ENCODE measurements around the gene TLR2. TPM values are rescaled to one million over a fixed set of nuclear protein-coding genes. Genes with fewer than 3 reads are reported as not detected.

The TLR2 gene
- total RNA-seq, 1 experiment from 2014 or later: 0.90 TPM

DNA sequence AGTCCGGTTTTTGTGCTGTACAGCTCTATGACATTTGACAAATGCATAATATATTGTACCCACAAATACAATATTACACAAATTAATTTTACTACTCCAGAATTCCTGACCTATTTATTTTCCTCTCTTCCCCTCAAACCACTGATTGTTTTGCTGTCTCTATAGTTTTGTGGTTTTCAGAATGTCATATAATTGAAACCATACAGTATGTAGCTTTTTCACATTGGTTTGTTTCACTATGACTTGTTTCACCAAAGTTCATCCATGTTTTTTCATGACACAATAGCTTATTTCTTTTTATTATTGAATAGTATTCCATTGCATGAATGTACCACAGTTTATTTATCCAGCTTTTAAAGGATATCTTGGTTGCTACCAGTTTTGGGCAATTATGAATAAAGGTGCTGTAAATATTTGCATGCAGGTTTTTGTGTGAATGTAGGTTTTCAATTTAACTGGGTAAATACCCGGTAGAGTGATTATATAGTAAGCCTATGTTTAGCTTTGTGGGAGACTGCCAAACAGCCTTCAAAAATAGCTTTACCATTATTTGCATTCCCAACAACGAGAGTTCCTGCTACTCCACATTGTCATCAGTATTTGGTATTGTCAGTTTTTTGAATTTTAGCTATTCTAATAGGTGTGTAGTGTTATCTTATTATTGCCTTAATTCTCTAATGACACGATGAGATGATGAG, 49.8 kb downstream of the TLR2 start:
- Histone ChIP-seq H3K18ac (ENCODE audit: insufficient read length, low read depth, low read length) (no peak overlapping the region), H3K4ac (ENCODE audit: low read depth, low read length) (no peak overlapping the region), H4K5ac (ENCODE audit: insufficient read length, low read depth, low read length) (no peak overlapping the region), H3K4me2 (ENCODE audit: insufficient read depth, insufficient read length, low read length) (no peak overlapping the region), H2BK15ac (ENCODE audit: low read depth, low read length) (no peak overlapping the region), H3K9me3 (ENCODE audit: control insufficient read depth, low read depth, low read length) (no peaks in the 10 kb centered on the region), H3T11ph (ENCODE audit: low read length) (no peak overlapping the region), H3K56ac (ENCODE audit: insufficient read length, low read depth, low read length) (no peak overlapping the region), H4K8ac (replicated peaks; ENCODE audit: insufficient read length, low read depth, low read length) (no peak overlapping the region), H4K91ac (ENCODE audit: insufficient read length, low read depth, low read length) (no peak overlapping the region), H3K23ac (ENCODE audit: insufficient read length, low read depth, low read length) (no peak overlapping the region), H2AFZ (ENCODE audit: low read length) (no peak overlapping the region), H2BK120ac (ENCODE audit: low read depth, low read length, poor library complexity, severe bottlenecking) (no peak overlapping the region), H3K79me1 (ENCODE audit: insufficient read depth, low read depth, low read length, poor library complexity, severe bottlenecking) (no peaks in the 10 kb centered on the region), H2BK20ac (ENCODE audit: low read depth, low read length, poor library complexity, severe bottlenecking) (no peak overlapping the region), H3K79me2 (ENCODE audit: insufficient read depth, low read length) (no peaks in the 10 kb centered on the region), H3K27me3 (ENCODE audit: insufficient read depth, low read length) (no peaks in the 10 kb centered on the region), H3K27ac (ENCODE audit: insufficient read length, low read depth, low read length) (no peak overlapping the region), H3K14ac (ENCODE audit: insufficient read depth, low read length) (no peak overlapping the region), H4K20me1 (ENCODE audit: control insufficient read depth, insufficient read depth, insufficient read length) (no peaks in the 10 kb centered on the region), H2BK5ac (ENCODE audit: insufficient read length, low read length) (no peak overlapping the region), H3K23me2 (ENCODE audit: insufficient read length, low read depth, low read length, poor library complexity, severe bottlenecking) (no peaks in the 10 kb centered on the region), H3K4me1 (ENCODE audit: insufficient read depth, low read length) (no peaks in the 10 kb centered on the region), H3K9ac (ENCODE audit: extremely low read depth, insufficient read length, low read length) (no peak overlapping the region), H2AK5ac (ENCODE audit: insufficient read length, low read length) (no peak overlapping the region), H2BK12ac (ENCODE audit: insufficient read length, low read depth, low read length) (no peak overlapping the region)
- no peak overlapping the region for H3K4me3 Mint-ChIP-seq
- TF ChIP-seq, protein P1, sequence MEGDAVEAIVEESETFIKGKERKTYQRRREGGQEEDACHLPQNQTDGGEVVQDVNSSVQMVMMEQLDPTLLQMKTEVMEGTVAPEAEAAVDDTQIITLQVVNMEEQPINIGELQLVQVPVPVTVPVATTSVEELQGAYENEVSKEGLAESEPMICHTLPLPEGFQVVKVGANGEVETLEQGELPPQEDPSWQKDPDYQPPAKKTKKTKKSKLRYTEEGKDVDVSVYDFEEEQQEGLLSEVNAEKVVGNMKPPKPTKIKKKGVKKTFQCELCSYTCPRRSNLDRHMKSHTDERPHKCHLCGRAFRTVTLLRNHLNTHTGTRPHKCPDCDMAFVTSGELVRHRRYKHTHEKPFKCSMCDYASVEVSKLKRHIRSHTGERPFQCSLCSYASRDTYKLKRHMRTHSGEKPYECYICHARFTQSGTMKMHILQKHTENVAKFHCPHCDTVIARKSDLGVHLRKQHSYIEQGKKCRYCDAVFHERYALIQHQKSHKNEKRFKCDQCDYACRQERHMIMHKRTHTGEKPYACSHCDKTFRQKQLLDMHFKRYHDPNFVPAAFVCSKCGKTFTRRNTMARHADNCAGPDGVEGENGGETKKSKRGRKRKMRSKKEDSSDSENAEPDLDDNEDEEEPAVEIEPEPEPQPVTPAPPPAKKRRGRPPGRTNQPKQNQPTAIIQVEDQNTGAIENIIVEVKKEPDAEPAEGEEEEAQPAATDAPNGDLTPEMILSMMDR (conservative IDR thresholded peaks at IDR 0.05): no peak
- peaks cover 0 to 3% (median 0%) of the 10 kb centered on the region in 3 experiments; a peak in 1 of 7 replicates for H3K36me3 Mint-ChIP-seq (ENCODE audit: insufficient read depth in 1 of 3, low read depth in 3 of 3)
- peaks cover 5 to 8% of the 10 kb centered on the region in 2 experiments; a peak in 3 of 4 replicates for H3K4me1 Mint-ChIP-seq
- no peak overlapping the region for H3K27ac Mint-ChIP-seq
- DNase-seq: no peak
- H3K27me3 Mint-ChIP-seq (ENCODE audit: low read depth): no peaks in the 10 kb centered on the region
- no peaks in the 10 kb centered on the region for H3K9me3 Mint-ChIP-seq
- WGBS (ENCODE audit: extremely low coverage, insufficient read length, low lambda C conversion rate): no CpG with 5 or more reads among the region's 4 CpGs
